Endothelial cell of umbilical vein (primary cell): Measurements from ENCODE around the gene UBR7.
A peak's percentile ranks its signal among the peaks of the same experiment; 100 is the strongest.

Experiments used
- CTCF ChIP-seq, 2 donors: IDR thresholded peaks; 1 replicate in 1 of 2; 2 replicates in 1 of 2; pipeline ENCODE4 v1.5.1; 2011; ENCODE audit warnings: low read length in 2 of 2, mild to moderate bottlenecking in 2 of 2, moderate library complexity in 2 of 2, control low read depth in 1 of 2, inconsistent platforms in 1 of 2, low read depth in 1 of 2; ENCODE audit not compliant: insufficient read depth in 1 of 2; ENCODE audit errors: extremely low read depth in 1 of 2
- EZH2 ChIP-seq: IDR thresholded peaks from 2 replicates; pipeline ENCODE4 v1.6.1; 2012; ENCODE audit warnings: borderline replicate concordance, low read depth, mild to moderate bottlenecking, moderate library complexity, low read length, inconsistent platforms; ENCODE audit not compliant: severe bottlenecking
- JUN ChIP-seq: IDR thresholded peaks from 2 replicates; pipeline ENCODE4 v1.6.1; 2011; ENCODE audit warnings: borderline replicate concordance, low read depth; ENCODE audit not compliant: insufficient read length, insufficient read depth
- MYC ChIP-seq: IDR thresholded peaks from one replicate; pipeline ENCODE4 v1.6.1; 2011; ENCODE audit warnings: mild to moderate bottlenecking, low read depth, low read length
- POLR2A ChIP-seq: IDR thresholded peaks from 2 replicates; pipeline ENCODE4 v1.6.1; 2012; ENCODE audit warnings: low read depth, mild to moderate bottlenecking, control low read depth, low read length
- POLR2AphosphoS5 ChIP-seq: IDR thresholded peaks from 2 replicates; pipeline ENCODE4 v1.6.1; 2012; ENCODE audit warnings: low read depth, mild to moderate bottlenecking, control low read depth, low read length, moderate library complexity; ENCODE audit not compliant: insufficient read depth
- TF ChIP-seq, protein P1 (sequence below): IDR thresholded peaks from 2 replicates; pipeline ENCODE4 v1.6.1; 2011; ENCODE audit not compliant: insufficient read depth, insufficient read length

- TF ChIP-seq POLR2A (peak; percentile 76), CTCF (IDR thresholded peaks at IDR 0.05; ENCODE audit: extremely low read depth in 1 of 2, insufficient read depth in 1 of 2, low read depth in 1 of 2, low read length in 2 of 2) (peak in 1 of 2 donors; percentile 12), MYC (no peak), EZH2 (no peak), POLR2AphosphoS5 (peak; percentile 81), JUN (no peak)
- TF ChIP-seq, protein P1, sequence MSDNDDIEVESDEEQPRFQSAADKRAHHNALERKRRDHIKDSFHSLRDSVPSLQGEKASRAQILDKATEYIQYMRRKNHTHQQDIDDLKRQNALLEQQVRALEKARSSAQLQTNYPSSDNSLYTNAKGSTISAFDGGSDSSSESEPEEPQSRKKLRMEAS: no peak
Observed at GRCh38 chr14:93206793-93207467, at the start of gene UBR7, which contains the start of gene GON7.
